ENCODE measurements around the gene XRCC4. TPM values are rescaled to one million over a fixed set of nuclear protein-coding genes. Genes with fewer than 3 reads are reported as not detected.
A peak's percentile ranks its signal among the peaks of the same experiment; 100 is the strongest.

Gene XRCC4
- total and polyA plus RNA-seq, 9 donors: 5.1 to 7.1 (median 6.4) TPM

DNA sequence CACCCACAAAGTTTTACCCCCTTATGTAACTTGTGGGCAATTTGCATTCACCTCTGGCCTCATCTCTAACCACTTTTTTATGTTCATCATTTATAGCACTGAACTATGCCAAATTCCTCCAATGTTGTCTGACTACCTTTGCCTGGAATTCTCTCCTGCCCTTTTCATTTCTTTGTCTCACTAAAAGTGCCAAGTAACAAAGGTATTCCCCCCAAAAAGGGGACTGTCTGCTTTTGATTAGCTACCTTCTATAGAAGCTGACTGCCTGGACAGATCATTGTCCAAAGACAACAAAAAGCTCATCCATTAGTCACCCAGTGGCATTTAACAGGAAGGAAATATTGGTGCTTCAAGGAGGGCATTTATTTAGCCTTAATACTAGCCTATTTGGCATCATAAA, 204.3 kb downstream of the XRCC4 start:
- DNase-seq: no peak
- Histone ChIP-seq H3K27me3 (ENCODE audit: control insufficient read depth, insufficient read depth, low read length) (no peaks in the 10 kb centered on the region), H3K27ac (ENCODE audit: low read length) (no peak overlapping the region), H3K36me3 (ENCODE audit: control insufficient read depth, insufficient read depth, low read length) (no peaks in the 10 kb centered on the region), H3K4me1 (ENCODE audit: control insufficient read depth, insufficient read depth, low read length) (no peaks in the 10 kb centered on the region), H3K4me3 (ENCODE audit: low read length) (no peak overlapping the region), H3K9me3 (replicated peaks; ENCODE audit: control insufficient read depth, low read depth, low read length) (no peaks in the 10 kb centered on the region)

GRCh38 chr5:83283761-83284160, 206.4 kb downstream of the XRCC4 start:
- Histone ChIP-seq H3K4me1 (ENCODE audit: control insufficient read depth, insufficient read depth, low read length) (no peaks in the 10 kb centered on the region), H3K36me3 (ENCODE audit: control insufficient read depth, insufficient read depth, low read length) (no peaks in the 10 kb centered on the region), H3K27me3 (ENCODE audit: control insufficient read depth, insufficient read depth, low read length) (no peaks in the 10 kb centered on the region), H3K9me3 (replicated peaks; ENCODE audit: control insufficient read depth, low read depth, low read length) (no peaks in the 10 kb centered on the region), H3K27ac (ENCODE audit: low read length) (no peak overlapping the region), H3K4me3 (ENCODE audit: low read length) (no peak overlapping the region)
- no CpG with 5 or more reads among the region's 3 CpGs for WGBS (ENCODE audit: insufficient coverage)
- no peak for DNase-seq

- Histone ChIP-seq H3K27ac (ENCODE audit: low read length) (no peak overlapping the region), H3K36me3 (ENCODE audit: control insufficient read depth, insufficient read depth, low read length) (no peaks in the 10 kb centered on the region), H3K4me1 (ENCODE audit: control insufficient read depth, insufficient read depth, low read length) (no peaks in the 10 kb centered on the region), H3K9me3 (replicated peaks; ENCODE audit: control insufficient read depth, low read depth, low read length) (peaks cover 2% of the 10 kb centered on the region), H3K4me3 (ENCODE audit: low read length) (no peak overlapping the region), H3K27me3 (ENCODE audit: control insufficient read depth, insufficient read depth, low read length) (no peaks in the 10 kb centered on the region)
- DNase-seq: peak; percentile 32
- WGBS (ENCODE audit: insufficient coverage): 61% methylated on average over 2 of the region's 7 CpGs
These were observed 208.5 kb downstream of the XRCC4 start for GRCh38 chr5:83285661-83286398.

- H3K27ac ChIP-seq (ENCODE audit: low read length): no peak overlapping the region
- no peak for DNase-seq
- H3K27me3 ChIP-seq (ENCODE audit: control insufficient read depth, insufficient read depth, low read length): no peaks in the 10 kb centered on the region
- H3K4me3 ChIP-seq (ENCODE audit: low read length): no peak overlapping the region
- H3K9me3 ChIP-seq (replicated peaks; ENCODE audit: control insufficient read depth, low read depth, low read length): peaks cover 3% of the 10 kb centered on the region
- no CpG with 5 or more reads among the region's 2 CpGs for WGBS (ENCODE audit: insufficient coverage)
- no peaks in the 10 kb centered on the region for H3K4me1 ChIP-seq (ENCODE audit: control insufficient read depth, insufficient read depth, low read length)
- no peaks in the 10 kb centered on the region for H3K36me3 ChIP-seq (ENCODE audit: control insufficient read depth, insufficient read depth, low read length)
These were observed 216.9 kb downstream of the XRCC4 start for GRCh38 chr5:83294246-83294645.

DNA sequence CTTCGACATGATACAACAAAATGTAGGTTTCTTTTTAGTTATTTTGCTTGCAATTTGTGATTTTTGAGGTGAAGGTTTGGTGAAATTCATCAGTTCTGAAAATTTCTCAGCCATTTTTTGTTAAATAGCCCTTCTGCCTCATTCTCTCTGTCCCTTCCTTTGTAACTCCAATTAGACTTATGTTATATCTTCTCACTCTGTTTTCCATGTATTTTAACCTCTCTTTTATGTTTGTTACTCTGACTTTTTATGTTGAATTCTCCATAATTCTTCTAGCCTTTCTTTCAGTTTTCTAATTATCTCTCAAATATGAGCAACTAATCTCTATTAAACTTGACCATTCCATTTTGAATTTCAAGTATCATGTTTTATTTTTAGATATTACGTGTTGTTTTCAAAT, 222.0 kb downstream of the XRCC4 start:
- no CpG with 5 or more reads among the region's 2 CpGs for WGBS (ENCODE audit: insufficient coverage)

GRCh38 chr5:83306572-83307241, 229.4 kb downstream of the XRCC4 start:
- peak; percentile 83 for DNase-seq
- H3K9me3 ChIP-seq (replicated peaks; ENCODE audit: control insufficient read depth, low read depth, low read length): no peaks in the 10 kb centered on the region
- H3K4me3 ChIP-seq (ENCODE audit: low read length): no peak overlapping the region
- no peak overlapping the region for H3K27ac ChIP-seq (ENCODE audit: low read length)
- H3K4me1 ChIP-seq (ENCODE audit: control insufficient read depth, insufficient read depth, low read length): no peaks in the 10 kb centered on the region
- no peaks in the 10 kb centered on the region for H3K27me3 ChIP-seq (ENCODE audit: control insufficient read depth, insufficient read depth, low read length)
- H3K36me3 ChIP-seq (ENCODE audit: control insufficient read depth, insufficient read depth, low read length): no peaks in the 10 kb centered on the region
- WGBS (ENCODE audit: insufficient coverage): 50% methylated on average over 1 of the region's 3 CpGs

More for the DNA sequence above, 222.0 kb downstream of the XRCC4 start:
- DNase-seq: no peak
- Histone ChIP-seq H3K4me3 (ENCODE audit: low read length) (no peak overlapping the region), H3K36me3 (ENCODE audit: control insufficient read depth, insufficient read depth, low read length) (no peaks in the 10 kb centered on the region), H3K27ac (ENCODE audit: low read length) (no peak overlapping the region), H3K4me1 (ENCODE audit: control insufficient read depth, insufficient read depth, low read length) (no peaks in the 10 kb centered on the region), H3K27me3 (ENCODE audit: control insufficient read depth, insufficient read depth, low read length) (no peaks in the 10 kb centered on the region), H3K9me3 (replicated peaks; ENCODE audit: control insufficient read depth, low read depth, low read length) (peaks cover 3% of the 10 kb centered on the region)

- WGBS (ENCODE audit: insufficient coverage): 75% methylated on average over 1 of the region's 2 CpGs
- DNase-seq: peak; percentile 76
- Histone ChIP-seq H3K9me3 (replicated peaks; ENCODE audit: control insufficient read depth, low read depth, low read length) (peaks cover 10% of the 10 kb centered on the region), H3K4me1 (ENCODE audit: control insufficient read depth, insufficient read depth, low read length) (no peaks in the 10 kb centered on the region), H3K27me3 (ENCODE audit: control insufficient read depth, insufficient read depth, low read length) (no peaks in the 10 kb centered on the region), H3K27ac (ENCODE audit: low read length) (no peak overlapping the region), H3K4me3 (ENCODE audit: low read length) (no peak overlapping the region), H3K36me3 (ENCODE audit: control insufficient read depth, insufficient read depth, low read length) (no peaks in the 10 kb centered on the region)
These were observed 235.3 kb downstream of the XRCC4 start for GRCh38 chr5:83312663-83313062.

GRCh38 chr5:83313436-83313835, 236.1 kb downstream of the XRCC4 start:
- no peak for DNase-seq
- Histone ChIP-seq H3K4me3 (ENCODE audit: low read length) (no peak overlapping the region), H3K9me3 (replicated peaks; ENCODE audit: control insufficient read depth, low read depth, low read length) (peaks cover 10% of the 10 kb centered on the region), H3K27me3 (ENCODE audit: control insufficient read depth, insufficient read depth, low read length) (no peaks in the 10 kb centered on the region), H3K27ac (ENCODE audit: low read length) (no peak overlapping the region), H3K36me3 (ENCODE audit: control insufficient read depth, insufficient read depth, low read length) (no peaks in the 10 kb centered on the region), H3K4me1 (ENCODE audit: control insufficient read depth, insufficient read depth, low read length) (no peaks in the 10 kb centered on the region)
- WGBS (ENCODE audit: insufficient coverage): 58% methylated on average over 2 of the region's 2 CpGs

- DNase-seq: no peak
- H3K4me3 ChIP-seq (ENCODE audit: low read length): no peak overlapping the region
- H3K9me3 ChIP-seq (replicated peaks; ENCODE audit: control insufficient read depth, low read depth, low read length): no peaks in the 10 kb centered on the region
- H3K27ac ChIP-seq (ENCODE audit: low read length): no peak overlapping the region
- H3K36me3 ChIP-seq (ENCODE audit: control insufficient read depth, insufficient read depth, low read length): no peaks in the 10 kb centered on the region
- no peaks in the 10 kb centered on the region for H3K4me1 ChIP-seq (ENCODE audit: control insufficient read depth, insufficient read depth, low read length)
- no peaks in the 10 kb centered on the region for H3K27me3 ChIP-seq (ENCODE audit: control insufficient read depth, insufficient read depth, low read length)
These were observed 244.2 kb downstream of the XRCC4 start for GRCh38 chr5:83321483-83322055.

DNA sequence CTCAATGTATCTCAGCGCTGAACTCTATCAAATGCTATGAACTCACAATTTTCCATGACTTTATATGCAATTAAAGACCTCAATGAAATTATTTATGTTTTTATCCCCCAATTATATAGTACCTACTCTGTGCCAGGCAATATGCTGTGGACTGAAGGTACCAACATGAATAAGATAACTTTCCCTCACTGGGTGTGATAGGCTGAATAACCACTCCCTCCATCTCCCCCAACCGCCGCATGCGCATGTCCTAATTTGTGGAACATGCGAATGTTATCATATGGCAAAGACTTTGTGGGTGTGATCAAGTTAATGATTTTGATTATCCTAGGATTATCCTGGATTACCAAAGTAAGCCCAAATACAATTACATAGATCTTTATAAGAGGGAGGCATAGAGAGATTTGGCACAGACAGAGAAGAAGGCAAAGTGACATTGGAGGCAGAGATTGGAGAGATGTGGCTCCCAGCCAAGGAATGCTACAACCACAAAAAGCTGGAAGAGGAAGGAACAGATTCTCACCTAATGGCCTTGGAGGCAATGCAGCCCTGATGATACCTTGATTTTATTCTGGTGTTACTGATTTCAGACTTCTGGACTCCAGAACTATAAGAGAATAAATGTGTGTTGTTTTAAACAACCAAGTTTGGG, 245.1 kb downstream of the XRCC4 start:
- no peaks in the 10 kb centered on the region for H3K27me3 ChIP-seq (ENCODE audit: control insufficient read depth, insufficient read depth, low read length)
- H3K4me3 ChIP-seq (ENCODE audit: low read length): no peak overlapping the region
- WGBS (ENCODE audit: insufficient coverage): no CpG with 5 or more reads among the region's 5 CpGs
- no peaks in the 10 kb centered on the region for H3K36me3 ChIP-seq (ENCODE audit: control insufficient read depth, insufficient read depth, low read length)
- H3K9me3 ChIP-seq (replicated peaks; ENCODE audit: control insufficient read depth, low read depth, low read length): no peaks in the 10 kb centered on the region
- no peaks in the 10 kb centered on the region for H3K4me1 ChIP-seq (ENCODE audit: control insufficient read depth, insufficient read depth, low read length)
- DNase-seq: no peak
- no peak overlapping the region for H3K27ac ChIP-seq (ENCODE audit: low read length)

Data from muscle of leg (tissue), 11 donors.